GM18526 (cell line): ENCODE data around the gene ATXN10.

ENCODE experiments used
- POLR2A ChIP-seq: IDR thresholded peaks from 3 replicates; pipeline ENCODE4 v1.6.1; 2011; ENCODE audit not compliant: insufficient read length; ENCODE audit errors: extremely low read depth

ATXN10 gene

GRCh38 chr22:45656577-45656976 is 15.1 kb upstream of the ATXN10 start:
- no peak for TF ChIP-seq POLR2A

GRCh38 chr22:45657701-45658100 is 13.9 kb upstream of the ATXN10 start:
- no peak for TF ChIP-seq POLR2A

GRCh38 chr22:45664136-45664646 is 7.4 kb upstream of the ATXN10 start:
- TF ChIP-seq POLR2A = no peak

- no peak for TF ChIP-seq POLR2A
Measured at GRCh38 chr22:45667486-45667885, 4.1 kb upstream of the ATXN10 start.

GRCh38 chr22:45670981-45671782 is 452 bp upstream of the ATXN10 start:
- TF ChIP-seq POLR2A = no peak

GRCh38 chr22:45672564-45673481 is 1.2 kb downstream of the ATXN10 start:
- TF ChIP-seq POLR2A = no peak

GRCh38 chr22:45673482-45674175 is 2.0 kb downstream of the ATXN10 start:
- TF ChIP-seq POLR2A = no peak

GRCh38 chr22:45676024-45676423 is 4.4 kb downstream of the ATXN10 start:
- no peak for TF ChIP-seq POLR2A

GRCh38 chr22:45677063-45677462 is 5.4 kb downstream of the ATXN10 start:
- no peak for TF ChIP-seq POLR2A

GRCh38 chr22:45678961-45679912 is 7.6 kb downstream of the ATXN10 start:
- TF ChIP-seq POLR2A = no peak

- no peak for TF ChIP-seq POLR2A
Measured at GRCh38 chr22:45680932-45681700, 9.5 kb downstream of the ATXN10 start.

- no peak for TF ChIP-seq POLR2A
Measured at GRCh38 chr22:45682064-45682463, 10.4 kb downstream of the ATXN10 start.

GRCh38 chr22:45683248-45683647 is 11.6 kb downstream of the ATXN10 start:
- TF ChIP-seq POLR2A = no peak
